NB4 (cell line): Measurements from ENCODE around the gene SLC5A2.
A peak's percentile ranks its signal among the peaks of the same experiment; 100 is the strongest.

ENCODE experiments used
- DNase-seq: peaks from one replicate; pipeline ENCODE4 v3.0.0; 2010; ENCODE audit warnings: low read depth
- H3K4me3 ChIP-seq: one replicate; pipeline ENCODE4 v1.5.1; 2011; ENCODE audit warnings: mild to moderate bottlenecking, low read depth, low read length, moderate library complexity
- CTCF ChIP-seq: IDR thresholded peaks from one replicate; pipeline ENCODE4 v1.5.1; 2012; ENCODE audit warnings: low read depth, low read length
- MAX ChIP-seq: IDR thresholded peaks from 2 replicates; pipeline ENCODE4 v1.6.1; 2011; ENCODE audit warnings: low read depth, low read length
- MYC ChIP-seq: IDR thresholded peaks from 2 replicates; pipeline ENCODE4 v1.6.1; 2011; ENCODE audit warnings: low read depth, low read length
- POLR2A ChIP-seq: IDR thresholded peaks from 2 replicates; pipeline ENCODE4 v1.6.1; 2011; ENCODE audit warnings: mild to moderate bottlenecking; ENCODE audit not compliant: insufficient read length; ENCODE audit errors: extremely low read depth

Gene SLC5A2

GRCh38 chr16:31459687-31460581 is 23.0 kb upstream of the SLC5A2 start:
- H3K4me3 ChIP-seq, result peak overlapping the region; percentile 94
- DNase-seq, result peak; percentile 98
- TF ChIP-seq POLR2A (peak; percentile 48), MAX (no peak; the same call in 1 of the 2 replicates), CTCF (no peak), MYC (no peak; the same call in none of the 2 replicates)

- H3K4me3 ChIP-seq, result peak overlapping the region; percentile 86
- TF ChIP-seq CTCF, result peak; percentile 68
- no peak for TF ChIP-seq POLR2A
- peak; percentile 63 for DNase-seq
Observed at GRCh38 chr16:31460582-31461002, 22.3 kb upstream of the SLC5A2 start.

GRCh38 chr16:31461201-31461920 is 21.6 kb upstream of the SLC5A2 start:
- DNase-seq, result no peak
- TF ChIP-seq POLR2A (no peak), MAX (no peak), MYC (no peak), CTCF (no peak)

GRCh38 chr16:31461921-31462804 is 20.8 kb upstream of the SLC5A2 start:
- DNase-seq, result no peak

More at GRCh38 chr16:31461201-31461920, 21.6 kb upstream of the SLC5A2 start:
- peak overlapping the region; percentile 86 for H3K4me3 ChIP-seq

More at GRCh38 chr16:31461921-31462804, 20.8 kb upstream of the SLC5A2 start:
- TF ChIP-seq CTCF (no peak), MAX (no peak), MYC (no peak), POLR2A (no peak)
- no peak overlapping the region for H3K4me3 ChIP-seq
